Astrocyte of the hippocampus (primary cell): ENCODE results near the gene MFAP4.

Source experiments
- DNase-seq: peaks from one replicate; pipeline ENCODE4 v3.0.0; 2011; ENCODE audit warnings: low read depth, low spot score

Gene MFAP4

GRCh38 chr17:19410091-19410490, 23.1 kb upstream of the MFAP4 start:
- no peak for DNase-seq

DNA sequence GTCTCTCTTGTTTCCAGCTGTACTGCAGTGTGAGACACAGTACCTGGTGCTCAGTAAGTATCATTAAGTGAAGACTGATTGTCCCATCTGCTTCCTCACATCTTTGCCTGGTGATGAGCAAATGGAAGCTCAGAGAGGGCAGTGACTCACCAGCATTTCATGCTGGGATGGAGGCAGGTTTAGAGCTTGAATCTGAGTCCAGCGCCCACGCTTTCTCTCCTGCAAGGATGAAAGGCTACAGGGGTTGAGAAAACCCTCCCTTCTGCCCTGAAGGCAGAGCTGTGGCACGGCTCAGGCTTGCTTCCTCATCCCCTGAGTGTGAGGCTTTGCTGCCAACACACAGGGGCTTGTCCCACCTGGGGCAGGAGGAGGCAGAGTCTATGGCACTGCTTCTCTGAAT, 22.5 kb upstream of the MFAP4 start:
- DNase-seq, result peak; percentile 40

DNA sequence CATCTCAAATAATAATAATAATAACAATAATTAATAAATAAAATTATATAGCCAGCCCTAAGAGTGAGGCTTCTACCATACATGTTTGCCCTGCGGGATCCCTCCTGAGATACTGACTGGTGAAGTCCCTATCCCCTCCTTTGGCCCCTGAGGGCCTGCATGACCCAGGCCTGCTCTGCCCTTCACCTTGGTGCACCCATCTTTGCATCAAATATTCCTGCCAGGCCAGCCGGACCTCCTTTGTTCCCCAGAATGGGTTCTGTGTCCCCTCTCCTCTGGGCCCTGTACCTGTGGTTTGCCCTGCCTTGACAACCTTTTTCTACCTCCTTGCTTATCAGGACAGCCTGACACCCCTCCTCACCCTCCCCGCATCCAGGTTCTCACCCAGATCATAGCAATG, 22.1 kb upstream of the MFAP4 start:
- no peak for DNase-seq

- DNase-seq, result no peak
These were observed 21.3 kb upstream of the MFAP4 start for GRCh38 chr17:19408346-19408710.

GRCh38 chr17:19407601-19408345, 20.8 kb upstream of the MFAP4 start:
- no peak for DNase-seq

GRCh38 chr17:19405114-19405513, 18.1 kb upstream of the MFAP4 start:
- no peak for DNase-seq

- no peak for DNase-seq
These were observed 17.3 kb upstream of the MFAP4 start for GRCh38 chr17:19404264-19404663.

DNA sequence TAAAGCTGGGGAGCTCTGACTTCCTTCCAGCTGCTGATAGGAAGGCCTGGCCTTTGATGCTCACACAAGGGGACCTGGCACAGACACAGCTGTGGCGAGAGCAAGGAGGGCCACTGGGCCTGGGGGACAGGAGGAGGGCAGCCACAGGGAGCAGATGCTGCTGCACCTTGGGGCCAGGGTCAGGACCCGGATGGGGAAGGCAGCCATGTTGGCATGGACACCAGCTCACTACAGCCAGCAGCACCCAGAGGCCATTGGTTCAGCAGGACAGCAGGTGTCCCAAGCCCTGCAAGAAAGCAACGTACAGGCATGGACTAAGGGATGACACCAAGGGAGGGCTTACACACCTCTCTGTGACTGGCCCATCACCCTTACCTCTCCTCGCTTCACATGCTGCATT, 16.0 kb upstream of the MFAP4 start:
- no peak for DNase-seq

GRCh38 chr17:19402171-19402570, 15.2 kb upstream of the MFAP4 start:
- no peak for DNase-seq

- DNase-seq, result no peak
These were observed 14.5 kb upstream of the MFAP4 start for GRCh38 chr17:19401321-19402010.

DNA sequence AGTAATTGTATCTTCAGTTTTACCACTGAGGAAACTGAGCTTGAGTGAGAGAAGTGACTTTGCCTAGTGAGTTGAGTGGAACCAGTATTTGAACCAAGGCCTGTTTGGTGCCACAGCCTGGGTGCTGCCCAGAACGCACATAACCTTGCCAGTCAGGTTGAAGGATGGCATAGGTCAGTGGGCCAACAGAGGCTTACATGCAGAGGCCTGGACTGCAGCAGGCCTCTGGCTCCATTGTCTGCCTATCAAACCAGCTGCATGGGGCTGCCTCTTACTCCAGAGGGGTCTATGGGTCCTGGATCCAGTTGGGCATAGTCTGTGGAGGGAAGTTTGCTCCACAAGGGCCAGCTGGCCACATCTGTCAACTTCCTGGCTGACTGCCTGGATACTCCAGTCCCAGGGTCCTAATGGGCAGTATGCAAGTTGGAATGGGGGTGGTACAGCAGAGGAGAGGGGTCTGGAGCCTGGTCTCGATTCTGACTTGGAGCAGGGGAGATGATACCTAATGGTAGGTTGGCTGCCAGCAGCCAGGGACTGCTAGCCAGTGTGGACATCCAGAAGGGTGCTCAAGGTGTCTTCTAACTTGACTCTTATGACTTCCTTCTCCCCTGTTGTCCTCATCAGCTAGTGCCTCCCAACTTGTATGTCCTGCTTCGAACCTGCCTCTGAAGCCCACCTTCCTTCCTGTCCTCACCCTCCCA, 12.9 kb upstream of the MFAP4 start:
- no peak for DNase-seq

DNA sequence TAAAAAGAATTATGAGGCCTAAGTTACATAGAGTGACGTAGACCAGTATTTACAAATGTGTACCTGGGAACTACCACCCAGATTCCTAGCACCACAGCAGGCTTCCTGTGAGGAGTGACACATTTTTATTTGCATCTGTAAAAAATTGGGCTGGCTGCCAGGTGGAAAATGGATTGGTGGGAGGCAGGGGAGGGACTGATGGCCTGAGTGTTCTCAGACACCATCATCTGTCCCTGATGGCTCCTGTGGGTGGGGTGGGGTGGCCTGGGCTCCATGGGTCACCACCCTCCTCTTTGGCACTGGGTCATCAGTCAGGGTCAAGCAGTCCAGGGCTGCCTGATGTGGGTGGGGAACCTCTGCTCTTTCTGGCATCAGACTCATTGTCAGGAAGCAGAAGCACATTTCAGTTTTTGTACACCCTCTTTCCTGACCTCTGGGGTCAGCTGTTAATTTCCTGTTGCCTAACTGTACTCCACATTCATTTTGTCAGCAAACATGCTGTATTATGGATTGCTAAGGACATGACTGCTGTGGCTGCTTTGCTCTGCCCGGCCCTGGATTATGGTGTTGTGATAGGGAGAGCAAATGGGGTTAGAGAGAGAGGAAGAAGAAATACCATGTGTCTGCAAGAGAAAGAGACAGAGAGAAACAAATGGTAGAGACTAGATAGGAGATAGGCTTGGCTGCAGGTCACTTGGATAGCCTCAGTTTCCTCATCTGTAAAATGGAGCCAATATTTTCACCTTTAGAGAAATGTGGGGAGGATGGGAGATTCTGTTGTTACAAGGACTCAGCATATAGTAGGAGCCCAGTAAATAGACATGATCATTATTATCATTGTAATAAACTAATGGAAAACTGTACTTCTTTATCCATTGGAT, 11.6 kb upstream of the MFAP4 start:
- DNase-seq, result no peak

- peak; percentile 36 for DNase-seq
These were observed 10.6 kb upstream of the MFAP4 start for GRCh38 chr17:19397556-19398041.

GRCh38 chr17:19392303-19392702, 5.3 kb upstream of the MFAP4 start:
- DNase-seq, result no peak

- no peak for DNase-seq
These were observed 4.4 kb upstream of the MFAP4 start for GRCh38 chr17:19391432-19391831.

DNA sequence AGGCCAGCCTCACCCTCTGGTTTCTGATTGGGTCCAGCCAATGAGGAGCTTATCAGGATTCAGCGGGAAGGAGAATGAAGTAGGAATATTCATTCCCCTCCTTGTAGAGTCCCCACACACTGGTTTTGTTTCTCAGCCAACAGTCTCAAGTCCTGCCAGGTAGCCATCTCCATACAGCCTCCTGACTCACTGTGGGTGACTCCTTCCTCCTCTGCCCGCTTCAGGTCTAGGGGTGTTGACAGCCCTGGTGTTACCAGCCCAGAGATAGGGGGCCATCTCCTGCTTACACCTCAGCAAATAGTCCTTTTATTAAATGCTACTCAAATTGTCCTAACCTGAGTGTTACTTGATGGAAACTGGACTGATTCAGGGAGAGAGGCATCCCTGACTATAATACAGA, 4.0 kb upstream of the MFAP4 start:
- DNase-seq, result peak; percentile 31

GRCh38 chr17:19388791-19389785, 2.1 kb upstream of the MFAP4 start:
- DNase-seq, result no peak

- no peak for DNase-seq
These were observed 1.0 kb upstream of the MFAP4 start for GRCh38 chr17:19387921-19388521.

- DNase-seq, result peak; percentile 54
These were observed 700 bp downstream of the MFAP4 start for GRCh38 chr17:19386051-19386929.
